NCI-H82 (cell line): ENCODE measurements around the gene PGBD4.
"Not testable (repeated sequence)": the region's sequence is repeated elsewhere in the genome, so short reads cannot be mapped to it uniquely, and the experiment has no call there.

Experiments
- DNase-seq: peaks from one replicate; lab custom pipeline; 2025; lab: John Stamatoyannopoulos, UW

PGBD4 gene

GRCh38 chr15:34114215-34114614 is 12.3 kb downstream of the PGBD4 start:
- no peak for DNase-seq

DNA sequence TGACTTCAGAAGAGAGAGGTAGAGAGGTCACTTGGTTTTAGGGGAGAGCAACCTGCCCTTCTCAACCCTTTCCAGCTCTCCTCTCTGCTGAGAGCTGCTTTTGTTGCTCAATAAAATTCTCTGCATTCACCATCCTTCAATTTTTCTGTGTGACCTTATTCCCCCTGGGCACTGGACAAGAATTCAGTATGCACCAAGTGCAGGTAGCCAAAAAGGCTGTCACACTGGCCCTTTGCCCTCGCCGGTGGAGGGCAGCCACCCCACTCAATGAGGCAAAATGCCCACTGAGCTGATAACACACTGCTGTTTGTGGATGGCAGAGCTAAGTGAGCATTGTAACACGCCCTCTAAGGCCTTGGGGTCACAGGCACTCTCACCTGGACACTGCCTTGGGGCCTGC is 12.9 kb downstream of the PGBD4 start:
- DNase-seq = no peak

DNA sequence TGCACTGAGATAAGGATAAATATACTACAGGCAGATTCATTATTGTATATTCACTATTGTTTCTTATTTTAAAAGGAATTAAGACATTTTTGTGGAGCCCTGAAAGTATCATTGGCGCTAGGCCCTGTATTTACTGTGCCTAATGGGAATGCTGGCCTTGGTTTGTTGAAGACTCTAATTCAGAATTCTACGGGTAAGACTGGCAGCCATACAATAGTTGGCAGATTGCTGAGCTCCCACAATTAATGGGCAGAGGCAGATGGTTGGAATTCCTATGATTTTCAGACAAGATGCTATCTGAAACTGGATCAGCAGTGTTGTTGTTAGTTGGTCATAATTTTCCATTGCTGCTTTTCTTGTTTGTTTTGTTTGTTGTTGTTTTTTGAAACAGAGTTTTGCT is 14.7 kb downstream of the PGBD4 start:
- peak; percentile 19 for DNase-seq

- peak; percentile 99 for DNase-seq
Measured at GRCh38 chr15:34119291-34119690, 17.4 kb downstream of the PGBD4 start.

DNA sequence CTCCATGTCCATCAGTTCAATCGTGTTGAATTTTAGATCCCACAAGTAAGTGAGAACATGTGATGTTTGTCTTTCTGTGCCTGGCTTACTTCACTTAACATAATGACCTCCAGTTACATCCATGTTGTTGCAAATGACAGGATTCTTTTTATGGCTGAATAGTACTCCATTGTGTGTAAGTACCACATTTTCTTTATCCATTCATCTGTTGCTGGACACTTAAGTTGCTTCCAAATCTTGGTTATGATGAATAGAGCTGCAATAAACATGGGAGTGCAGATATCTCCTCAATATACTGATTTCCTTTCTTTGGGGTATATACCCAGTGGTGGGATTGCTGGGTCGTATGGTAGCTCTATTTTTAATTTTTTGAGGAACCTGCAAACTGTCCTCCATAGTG is 18.5 kb downstream of the PGBD4 start:
- DNase-seq = not testable (repeated sequence)

GRCh38 chr15:34121786-34122185 is 19.9 kb downstream of the PGBD4 start:
- not testable (repeated sequence) for DNase-seq

DNA sequence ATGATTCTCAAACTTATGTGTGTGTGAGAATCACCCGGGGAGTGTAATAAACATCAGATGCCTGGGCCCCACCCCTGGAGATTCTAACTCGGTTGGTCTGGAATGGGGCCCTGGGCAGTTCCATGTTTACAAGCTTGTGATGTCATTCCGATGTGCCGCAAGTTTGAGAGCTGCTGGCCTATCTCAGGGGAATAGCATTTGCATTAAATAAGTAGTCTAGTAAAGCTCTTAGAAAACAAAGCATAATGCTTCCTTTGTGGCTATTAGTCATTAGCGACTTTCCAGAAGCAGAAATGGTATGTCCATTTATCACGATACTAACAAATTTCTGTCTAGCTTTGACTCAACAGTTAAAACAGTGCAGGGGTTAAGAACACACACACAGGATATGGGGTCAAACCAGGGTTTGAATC is 20.9 kb downstream of the PGBD4 start:
- DNase-seq = peak; percentile 32

DNA sequence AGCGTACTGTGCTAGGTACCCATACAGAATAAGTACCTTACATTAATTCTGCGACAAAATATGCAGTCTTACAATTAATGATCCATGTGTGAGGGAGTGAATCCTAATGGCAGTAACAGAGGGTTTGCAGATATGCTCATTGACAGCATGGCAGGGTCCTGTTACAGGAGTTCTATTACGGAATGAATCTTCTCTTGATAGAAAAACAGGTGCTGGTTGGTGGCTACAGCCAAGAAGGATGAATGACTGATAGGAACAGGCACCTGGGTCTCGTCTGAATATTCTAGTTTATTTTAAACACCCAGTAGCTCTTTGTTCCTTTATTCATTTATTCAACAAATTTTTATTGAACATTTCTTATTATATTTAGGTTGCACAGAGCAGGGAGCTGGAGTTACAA is 22.8 kb downstream of the PGBD4 start:
- no peak for DNase-seq

- DNase-seq = no peak
Measured at GRCh38 chr15:34125945-34126344, 24.1 kb downstream of the PGBD4 start.

GRCh38 chr15:34126522-34126921 is 24.6 kb downstream of the PGBD4 start:
- no peak for DNase-seq

DNA sequence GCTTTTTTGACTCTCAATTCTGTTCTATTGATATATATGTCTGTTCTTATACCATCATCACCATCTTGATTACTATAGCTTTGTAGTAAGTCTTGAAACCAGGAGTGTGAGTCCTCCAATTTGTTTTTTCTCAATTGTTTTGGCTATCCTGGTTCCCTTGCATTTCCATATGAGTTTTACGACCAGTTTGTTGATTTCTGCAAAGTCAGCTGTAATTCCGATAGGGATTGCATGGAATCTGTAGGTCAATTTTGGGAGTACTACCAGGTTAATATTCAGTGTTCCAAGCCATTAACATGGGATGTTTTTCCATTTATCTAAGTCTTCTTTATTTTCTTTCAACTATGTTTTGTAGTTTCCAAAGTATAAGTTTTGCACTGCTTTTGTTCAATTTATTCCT is 27.0 kb downstream of the PGBD4 start:
- DNase-seq = no peak

GRCh38 chr15:34132881-34133280 is 31.0 kb downstream of the PGBD4 start:
- peak; percentile 70 for DNase-seq

DNA sequence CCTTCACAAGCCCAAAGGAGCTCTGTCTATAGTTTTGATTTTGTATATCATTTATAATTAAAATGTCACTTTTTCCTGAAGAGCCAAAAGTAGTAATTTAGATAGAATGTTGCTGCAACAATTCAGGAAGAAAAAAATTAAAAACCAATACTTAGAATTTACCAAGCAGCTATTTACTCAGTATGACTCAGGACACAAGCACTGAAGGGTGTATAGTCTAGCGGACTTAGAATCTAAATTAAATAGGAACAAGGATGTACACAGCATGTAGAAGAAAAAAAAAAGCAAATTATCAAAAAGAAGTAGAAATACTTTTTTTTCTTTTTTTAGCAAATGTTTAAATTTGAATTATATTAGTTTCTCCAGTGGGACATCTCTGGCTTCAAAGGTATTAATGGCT is 31.6 kb downstream of the PGBD4 start:
- DNase-seq = no peak

DNA sequence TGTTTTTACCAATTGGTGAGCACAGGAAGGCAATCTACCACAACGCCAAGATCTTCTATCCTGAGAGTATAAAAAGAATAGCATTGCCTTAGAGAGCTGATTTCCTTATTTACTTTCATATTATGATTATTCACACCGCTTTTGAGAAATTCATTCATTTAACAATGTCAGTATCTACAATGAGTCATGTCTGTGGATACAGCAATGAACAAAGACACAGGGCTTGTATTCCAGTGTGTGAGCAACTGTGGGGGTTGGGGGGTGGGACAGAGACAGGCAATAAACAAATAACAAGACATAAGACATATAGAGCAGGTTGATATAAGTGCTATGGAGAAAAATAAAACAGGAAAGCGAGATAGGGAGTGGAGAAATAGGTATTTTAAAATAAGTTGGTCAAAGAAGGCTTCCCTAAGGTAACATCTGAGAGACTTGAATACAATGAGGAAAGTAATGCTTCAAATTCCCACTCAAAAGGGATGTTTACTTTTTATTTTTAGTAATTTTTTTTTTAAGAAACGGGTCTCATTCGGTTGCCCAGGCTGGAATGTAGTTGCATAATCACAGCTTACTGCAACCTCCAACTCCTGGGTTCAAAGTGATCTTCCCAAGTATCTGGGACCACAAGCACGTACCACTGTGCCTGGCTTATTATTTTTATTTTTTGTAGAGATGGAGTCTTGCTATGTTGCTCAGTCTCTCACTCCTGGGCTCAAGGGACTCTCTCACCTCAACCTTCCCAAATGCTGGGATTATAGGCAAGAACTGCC is 45.7 kb downstream of the PGBD4 start:
- DNase-seq = no peak

DNA sequence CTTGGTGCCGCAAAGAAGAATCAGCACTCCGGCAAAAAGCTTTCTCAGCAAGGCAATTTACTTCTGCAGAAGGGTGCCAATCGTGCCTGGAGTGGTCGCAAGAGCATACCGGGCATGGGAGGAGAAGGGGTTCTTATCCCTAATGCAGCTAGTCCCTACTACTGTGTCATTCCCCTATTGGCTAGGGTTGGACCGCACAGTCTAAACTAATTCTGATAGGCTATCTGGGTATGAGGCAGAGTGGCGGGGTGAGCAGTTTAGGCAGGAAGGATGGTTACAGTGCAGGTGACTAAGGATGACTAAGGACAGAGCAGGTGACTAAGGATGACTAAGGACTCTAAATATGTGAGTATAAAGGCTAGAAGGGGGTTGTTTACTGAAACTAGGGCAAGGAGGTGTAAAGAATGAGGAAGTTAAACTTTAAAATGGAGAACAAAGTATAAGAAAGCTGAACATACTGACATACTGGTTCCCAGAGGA is 52.9 kb downstream of the PGBD4 start:
- no peak for DNase-seq

DNA sequence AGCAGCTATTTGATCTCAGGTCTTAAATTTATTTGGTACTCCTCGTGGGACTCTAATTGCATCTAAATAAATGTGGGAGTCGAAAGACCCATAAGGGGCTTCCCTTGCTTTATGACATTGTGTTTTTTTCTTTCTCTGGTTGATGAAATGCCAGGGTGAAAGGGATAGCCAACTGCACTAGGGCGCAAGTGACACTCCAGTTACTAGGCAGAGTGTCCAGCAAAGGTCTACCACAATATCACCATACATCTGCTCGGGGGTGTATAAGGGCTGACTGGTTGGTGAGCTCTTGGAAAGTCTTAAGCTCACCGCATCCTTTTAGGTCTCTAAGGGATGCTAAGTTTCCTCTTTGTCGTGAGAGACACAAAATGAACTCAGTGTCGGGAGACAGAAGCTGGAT is 54.0 kb downstream of the PGBD4 start:
- DNase-seq = no peak
